ENCODE results near the gene NLGN1.
"Not testable (repeated sequence)": the region's sequence is repeated elsewhere in the genome, so short reads cannot be mapped to it uniquely, and the experiment has no call there.

Gene NLGN1

DNA sequence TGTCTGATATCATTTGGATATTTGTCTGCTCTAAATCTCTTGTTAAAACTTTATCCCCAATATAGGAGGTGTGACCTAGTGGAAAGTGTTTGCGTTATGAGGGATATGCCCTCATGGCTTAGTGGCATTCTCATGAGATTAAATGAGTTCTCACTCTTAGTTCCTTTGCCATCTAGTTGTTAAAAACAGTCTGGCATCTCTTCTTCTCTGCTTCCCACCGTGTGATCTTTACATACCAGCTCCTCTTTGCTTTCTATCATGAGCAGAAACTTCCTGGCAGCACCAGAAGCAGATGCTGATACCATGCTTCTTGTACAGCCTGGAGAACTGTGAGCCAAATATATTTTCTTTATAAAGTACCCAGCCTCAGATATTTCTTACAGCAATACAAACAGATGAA lies 33.0 kb downstream of the NLGN1 start:
- no peak for DNase-seq

DNA sequence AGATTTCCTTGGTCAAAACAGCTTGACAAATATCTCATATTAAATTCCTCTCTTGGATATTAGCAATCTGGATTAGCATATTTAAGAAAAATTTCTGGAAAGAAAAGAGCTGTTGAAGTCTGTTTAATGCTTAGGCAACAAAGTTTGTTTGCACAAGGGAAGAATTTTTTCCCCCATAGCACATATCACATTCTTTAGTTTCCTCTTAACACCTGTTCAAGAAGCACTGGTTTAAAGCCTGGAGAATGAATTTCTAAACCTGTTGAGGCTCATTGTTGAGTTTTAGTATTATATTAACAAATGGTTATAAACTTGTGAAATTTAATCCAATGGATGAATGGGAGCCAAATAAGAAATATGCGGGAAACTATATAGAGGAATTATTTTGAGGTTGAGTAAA lies 41.5 kb downstream of the NLGN1 start:
- no peak for DNase-seq

DNA sequence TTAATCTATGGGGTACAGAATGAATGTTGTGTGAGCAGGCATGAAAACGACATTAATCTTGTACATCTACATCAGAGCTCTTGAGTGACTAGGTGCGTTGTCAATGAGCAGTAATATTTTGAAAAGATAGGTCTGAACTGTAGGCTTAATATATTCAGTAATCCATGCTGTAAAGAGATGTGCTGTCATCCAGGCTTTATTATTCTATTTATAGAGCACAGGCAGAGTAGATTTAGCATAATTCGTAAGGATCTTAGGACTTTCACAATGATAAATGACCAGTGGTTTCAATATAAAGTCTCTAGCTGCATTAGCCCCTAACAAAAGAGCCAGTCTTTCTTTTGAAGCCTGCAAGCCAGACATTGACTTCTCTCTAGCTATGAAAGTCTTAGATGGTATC lies 43.0 kb downstream of the NLGN1 start:
- no peak for DNase-seq

DNA sequence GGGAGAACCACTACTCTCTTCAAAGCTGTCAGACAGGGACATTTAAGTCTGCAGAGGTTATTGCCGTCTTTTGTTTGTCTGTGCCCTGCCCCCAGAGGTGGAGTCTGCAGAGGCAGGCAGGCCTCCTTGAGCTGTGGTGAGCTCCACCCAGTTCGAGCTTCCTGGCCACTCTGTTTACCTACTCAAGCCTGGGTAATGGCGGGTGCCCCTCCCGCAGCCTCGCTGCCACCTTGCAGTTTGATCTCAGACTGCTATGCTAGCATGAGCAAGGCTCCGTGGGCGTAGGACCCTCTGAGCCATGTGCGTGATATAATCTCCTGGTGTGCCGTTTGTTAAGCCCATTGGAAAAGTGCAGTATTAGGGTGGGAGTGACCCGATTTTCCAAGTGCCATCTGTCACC lies 54.0 kb downstream of the NLGN1 start:
- not testable (repeated sequence) for DNase-seq

DNA sequence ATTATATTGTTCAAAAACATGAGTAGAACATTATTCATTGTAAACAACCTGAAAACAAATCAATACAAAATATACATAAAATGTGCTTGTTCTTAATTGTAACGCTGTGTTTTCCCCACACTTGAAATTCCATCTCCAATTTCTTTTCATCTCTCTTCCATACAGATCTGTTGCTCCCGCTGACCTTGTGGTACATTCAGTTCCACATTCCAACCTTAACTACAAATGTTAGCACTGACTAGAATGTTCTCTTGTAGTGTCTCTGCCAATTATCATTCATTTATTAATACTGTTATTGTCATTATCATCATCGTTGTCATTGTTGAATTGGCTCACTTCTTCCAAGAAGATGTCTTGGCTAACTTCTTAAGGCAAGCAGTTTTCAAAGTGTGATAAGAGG lies 65.7 kb downstream of the NLGN1 start:
- DNase-seq: no peak

DNA sequence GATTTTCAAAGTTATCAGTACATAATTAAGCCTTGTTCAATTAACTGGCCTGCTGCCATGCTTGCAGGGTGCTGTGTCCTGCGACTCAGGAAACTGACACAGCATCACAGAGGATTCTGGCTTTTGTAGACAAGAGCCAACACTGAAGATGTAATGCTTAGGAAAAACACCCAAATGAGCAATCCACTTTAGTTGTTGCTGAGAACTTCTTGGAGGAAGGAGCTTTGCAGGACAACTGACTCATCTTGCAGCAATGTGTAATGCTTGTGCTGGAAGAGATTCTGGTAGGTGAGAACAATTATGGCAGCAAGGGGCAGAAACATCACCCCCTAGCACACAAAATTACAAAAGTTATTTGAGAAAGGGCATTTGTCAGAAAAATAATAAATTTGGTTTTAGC lies 67.6 kb downstream of the NLGN1 start:
- DNase-seq: no peak

DNA sequence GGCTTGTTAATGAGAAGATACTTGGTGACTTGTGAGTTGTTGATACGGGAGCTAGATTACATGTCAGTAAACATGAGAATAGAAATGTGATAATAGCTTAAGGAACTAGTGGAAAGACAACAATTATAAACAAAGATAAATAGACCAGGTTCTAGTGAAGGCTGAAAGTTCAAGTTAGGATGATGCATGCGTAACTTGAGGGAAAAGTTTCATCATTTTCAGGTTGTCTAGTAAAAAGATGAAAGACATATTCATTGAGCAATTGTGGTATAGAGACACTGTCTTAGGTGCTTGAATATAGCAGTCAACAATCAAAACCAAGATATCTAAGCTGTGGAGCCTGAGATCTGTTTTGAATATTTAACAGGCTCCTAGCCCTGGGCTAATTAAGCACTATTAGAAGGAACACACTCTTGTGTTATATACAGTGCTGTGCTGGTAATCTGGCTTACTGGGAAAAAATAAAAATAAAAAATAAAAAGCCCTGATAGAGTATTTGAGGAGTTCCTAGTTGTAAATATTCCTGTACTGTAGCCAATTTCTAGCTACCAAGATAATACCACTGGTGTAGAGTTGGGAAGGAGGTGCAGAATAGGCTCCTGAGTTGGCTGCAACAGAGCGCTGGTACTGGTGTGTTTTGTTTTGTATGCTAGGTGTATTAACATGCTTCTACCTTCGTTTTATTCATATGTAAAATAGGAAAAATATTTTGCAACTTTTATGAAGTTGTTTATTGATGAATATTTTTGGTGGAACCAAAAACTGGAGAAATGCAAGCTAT lies 68.5 kb downstream of the NLGN1 start:
- no peak for DNase-seq

DNA sequence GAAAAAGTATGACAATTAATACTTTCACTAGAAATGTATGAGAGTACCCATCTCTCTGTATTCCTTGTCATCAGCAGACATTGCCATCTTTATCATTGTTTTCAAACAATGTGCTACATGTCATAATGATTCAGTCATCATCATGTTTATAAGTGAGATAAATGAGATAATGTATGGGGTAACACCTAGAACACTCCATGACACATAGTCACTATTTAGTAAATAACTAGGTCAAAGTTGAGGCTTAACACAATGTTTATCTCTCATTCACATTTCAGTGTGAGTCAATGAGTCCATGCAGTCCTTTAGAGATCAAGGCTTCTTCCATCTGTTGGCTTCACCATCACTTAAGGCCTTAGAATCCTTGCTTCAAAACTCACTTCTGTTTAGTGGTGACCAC lies 70.0 kb downstream of the NLGN1 start:
- no peak for DNase-seq

DNA sequence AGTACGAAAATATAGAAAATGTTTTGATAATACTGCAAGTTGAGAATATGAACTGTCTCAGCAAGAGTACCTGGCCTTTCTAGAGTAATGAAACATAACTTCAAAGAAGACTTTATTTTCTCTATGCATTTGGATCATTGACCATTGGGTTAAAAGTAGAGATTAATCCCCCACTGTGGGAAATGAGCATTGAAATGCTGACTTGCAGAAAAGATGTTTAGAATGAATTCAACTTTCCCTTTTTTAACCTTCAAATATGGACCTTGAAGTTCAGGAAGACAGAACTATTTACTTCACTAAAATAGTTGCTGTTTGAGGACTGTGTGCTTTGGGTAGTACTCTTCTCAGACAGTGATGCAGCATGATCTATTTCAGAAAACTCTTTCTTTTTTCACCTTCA lies 75.7 kb downstream of the NLGN1 start:
- DNase-seq: no peak

DNA sequence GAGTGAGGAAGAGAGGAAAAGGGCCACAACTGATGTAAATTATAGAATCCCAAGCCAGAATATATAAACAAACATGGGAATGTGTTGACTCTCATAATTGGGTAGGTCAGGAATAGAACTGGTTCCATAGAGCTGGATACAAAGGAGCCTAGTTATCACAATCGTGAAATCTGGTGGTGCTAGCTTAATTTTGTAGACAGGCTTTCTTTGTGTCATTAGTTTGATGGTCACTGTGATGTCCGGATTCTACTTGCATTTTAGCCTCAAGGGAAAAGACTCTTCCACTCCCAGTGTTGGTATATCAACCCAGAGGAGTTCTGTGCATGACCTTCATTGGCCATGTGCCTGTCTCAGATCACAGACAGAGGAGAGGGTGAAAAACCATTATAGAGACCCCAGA lies 81.8 kb downstream of the NLGN1 start:
- no peak for DNase-seq

DNA sequence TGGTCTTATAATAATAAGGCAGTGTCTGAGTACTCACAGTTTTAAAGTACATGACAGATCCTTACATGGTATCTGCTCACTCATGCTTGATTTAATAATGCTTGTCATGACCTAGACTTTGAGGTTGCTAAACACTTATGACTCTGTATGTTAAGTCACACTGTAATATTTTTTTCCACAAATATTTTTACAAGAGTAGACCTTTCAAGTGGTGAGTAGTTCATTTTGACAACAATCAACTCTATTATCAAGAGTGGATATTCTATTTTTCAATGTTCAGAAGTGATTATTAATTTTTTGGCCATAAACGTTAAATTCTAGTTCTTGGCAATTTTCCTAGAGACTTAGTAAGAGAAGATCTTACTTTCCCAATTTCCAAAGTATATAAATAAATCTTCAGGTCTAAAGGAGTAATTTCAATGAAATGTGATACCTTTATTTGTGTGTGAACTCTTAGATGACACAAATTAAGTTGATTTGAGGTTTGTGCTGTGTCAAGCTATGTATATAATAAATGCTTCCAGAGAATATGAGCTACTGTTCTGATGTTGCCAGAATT lies 104.5 kb downstream of the NLGN1 start:
- no peak for DNase-seq

DNA sequence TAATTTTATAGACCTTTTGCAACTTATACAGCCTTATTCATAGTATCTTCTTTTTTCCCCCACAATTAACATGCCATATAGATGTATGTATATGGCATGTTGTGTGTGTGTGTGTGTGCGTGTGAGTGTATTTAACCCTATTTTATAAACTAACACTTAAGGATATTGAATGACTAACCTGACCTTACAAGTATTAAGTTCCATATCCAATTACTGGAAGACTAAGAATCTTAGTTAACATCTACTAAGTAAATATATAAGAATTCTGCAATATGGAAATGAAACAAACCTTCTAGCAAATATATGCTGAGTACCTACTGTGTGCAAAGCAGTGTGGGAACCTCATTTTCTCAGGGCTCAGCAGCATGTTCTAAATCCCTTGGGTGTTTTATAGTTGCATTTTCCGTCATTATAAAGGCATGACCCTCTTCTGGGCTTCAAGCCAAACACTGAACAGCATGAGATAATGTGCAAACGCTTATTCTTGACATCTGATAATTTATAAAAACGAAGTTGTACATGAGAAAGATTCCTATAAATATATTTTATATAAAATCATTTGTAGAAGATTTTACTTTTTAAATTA lies 105.5 kb downstream of the NLGN1 start:
- DNase-seq: peak; percentile 66

DNA sequence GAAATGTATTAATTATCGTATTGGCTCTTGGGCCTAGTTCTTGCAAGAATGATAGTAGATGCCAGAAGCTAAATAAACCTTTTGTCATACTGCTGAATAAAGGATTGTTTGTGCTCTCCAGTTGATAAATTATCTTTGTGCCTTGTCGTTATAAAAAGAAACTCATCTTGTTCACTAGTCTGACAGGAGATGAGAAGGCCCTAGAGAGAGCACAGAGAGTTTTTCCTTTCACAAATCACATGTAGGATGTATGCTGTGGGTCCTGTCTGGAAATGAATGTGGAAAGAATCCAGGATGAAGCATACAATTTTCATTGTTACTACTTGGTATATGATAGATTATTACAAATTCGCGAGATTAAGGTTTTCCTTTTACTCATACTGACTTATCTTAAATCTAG lies 113.0 kb downstream of the NLGN1 start:
- DNase-seq: no peak

DNA sequence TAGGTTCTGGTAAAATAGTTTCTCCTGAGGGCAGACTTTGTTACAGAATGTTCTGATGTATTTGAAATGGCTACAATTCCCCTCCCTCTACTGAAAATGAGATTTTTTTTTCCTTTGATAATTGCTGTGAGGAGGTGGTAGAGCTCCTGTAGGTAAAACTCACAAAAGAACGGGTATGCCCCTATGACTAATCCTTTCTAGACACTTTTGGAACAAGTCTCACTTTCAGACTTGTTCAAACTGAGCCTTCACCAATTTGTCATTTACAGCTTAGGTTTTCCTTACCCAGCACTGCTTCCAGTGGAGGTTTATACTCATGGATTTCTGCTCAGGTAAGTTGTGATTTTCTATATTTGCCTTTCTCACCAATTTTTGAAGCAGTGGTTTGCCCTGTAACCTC lies 115.6 kb downstream of the NLGN1 start:
- no peak for DNase-seq

DNA sequence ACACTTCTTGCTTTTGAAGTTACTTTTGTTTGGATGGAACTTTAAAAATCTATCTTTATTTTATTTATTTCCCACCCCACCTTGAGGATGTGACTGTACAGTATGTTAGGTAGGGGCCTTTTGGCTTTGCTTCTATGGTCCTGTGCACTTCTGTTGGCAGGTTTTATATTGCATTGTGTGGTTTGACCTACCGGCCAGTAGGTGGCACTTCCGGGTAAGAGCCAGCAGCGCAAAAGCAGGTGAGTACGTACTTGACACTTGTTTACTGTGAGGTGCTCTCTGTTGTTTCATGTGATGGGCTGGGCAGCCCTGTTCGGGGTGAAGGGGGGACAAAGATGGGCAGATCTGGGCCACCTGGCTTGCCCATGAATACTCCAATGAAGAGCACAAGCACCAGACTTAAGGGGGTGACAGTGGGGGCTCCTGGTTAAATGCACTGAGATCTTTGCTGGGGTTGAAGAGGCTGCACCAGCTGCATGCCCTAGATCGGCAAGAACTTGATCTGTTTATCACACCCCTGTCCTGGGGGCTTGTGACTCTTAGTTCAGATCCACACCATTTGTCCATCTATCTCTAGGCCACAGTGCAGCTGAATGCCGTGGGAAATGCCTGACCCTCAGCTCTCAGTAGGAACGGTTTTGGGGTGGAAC lies 131.6 kb downstream of the NLGN1 start:
- no peak for DNase-seq

DNA sequence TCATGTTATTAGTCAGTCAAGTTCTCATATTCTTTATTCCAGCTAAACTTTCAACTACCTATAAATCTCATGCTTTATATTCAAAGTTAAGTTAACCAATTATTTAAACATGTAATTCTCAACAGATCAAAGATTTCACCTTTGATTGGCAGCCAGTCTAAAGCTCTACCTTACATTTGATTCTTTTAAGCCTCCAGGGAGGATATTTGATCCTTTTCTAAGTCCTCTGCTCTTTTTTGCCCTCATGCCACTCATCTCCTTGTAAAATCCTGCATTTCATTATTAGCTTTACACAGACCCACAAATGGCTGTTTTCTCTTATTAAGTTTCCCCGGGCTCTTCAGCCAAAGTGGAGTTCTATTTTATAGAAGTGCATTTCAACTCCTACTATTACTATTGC lies 134.1 kb downstream of the NLGN1 start:
- DNase-seq: no peak

DNA sequence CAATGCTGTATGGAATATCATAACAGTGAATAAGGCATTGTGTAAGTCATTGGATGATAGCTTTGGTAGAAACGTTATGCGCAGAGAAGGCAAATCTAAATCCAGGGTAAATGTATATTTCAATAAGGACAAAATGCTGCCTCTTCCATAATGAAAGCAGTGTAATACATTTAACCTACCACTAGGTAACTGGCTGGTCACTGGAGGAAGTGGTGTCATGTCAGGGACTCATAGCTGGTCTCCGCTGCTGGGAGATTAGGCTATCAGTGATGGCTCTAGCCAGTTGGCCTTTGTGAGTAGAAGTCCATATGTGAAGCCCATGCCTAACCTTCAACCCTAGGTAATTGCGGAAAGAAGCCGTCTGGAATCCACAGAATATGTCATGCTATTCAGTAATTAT lies 140.9 kb downstream of the NLGN1 start:
- no peak for DNase-seq

DNA sequence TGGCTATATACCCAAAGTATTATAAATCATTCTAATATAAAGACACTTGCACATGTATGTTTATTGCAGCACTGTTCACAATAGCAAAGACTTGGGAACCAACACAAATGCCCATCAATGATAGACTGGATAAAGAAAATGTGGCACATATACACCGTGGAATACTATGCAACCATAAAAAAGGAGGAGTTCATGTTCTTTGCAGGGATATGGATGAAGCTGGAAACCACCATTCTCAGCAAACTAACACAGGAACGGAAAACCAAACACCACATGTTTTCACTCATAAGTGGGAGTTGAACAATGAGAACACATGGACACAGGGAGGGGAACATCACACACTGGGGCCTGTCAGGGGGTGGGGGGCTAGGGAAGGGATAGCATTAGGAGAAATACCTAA lies 148.0 kb downstream of the NLGN1 start:
- DNase-seq: not testable (repeated sequence)

DNA sequence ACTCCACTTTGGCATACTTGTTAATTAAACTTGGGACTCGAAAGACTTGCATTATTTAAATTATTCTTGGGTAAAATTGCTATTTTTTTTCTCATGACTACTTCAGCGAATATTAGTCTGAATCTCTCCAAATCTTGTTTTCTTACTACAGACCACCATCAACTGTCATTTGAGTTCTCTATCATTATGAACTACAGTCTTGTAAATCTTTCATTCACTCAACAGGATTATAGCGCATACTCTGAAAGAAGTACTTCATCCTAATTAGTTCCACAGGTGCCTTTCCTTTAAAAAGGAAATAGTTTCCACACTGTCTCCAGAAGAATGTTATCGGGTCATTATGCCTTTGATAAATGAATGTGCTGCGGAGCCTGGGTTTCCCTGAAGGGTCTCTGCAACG lies 149.5 kb downstream of the NLGN1 start:
- DNase-seq: no peak

DNA sequence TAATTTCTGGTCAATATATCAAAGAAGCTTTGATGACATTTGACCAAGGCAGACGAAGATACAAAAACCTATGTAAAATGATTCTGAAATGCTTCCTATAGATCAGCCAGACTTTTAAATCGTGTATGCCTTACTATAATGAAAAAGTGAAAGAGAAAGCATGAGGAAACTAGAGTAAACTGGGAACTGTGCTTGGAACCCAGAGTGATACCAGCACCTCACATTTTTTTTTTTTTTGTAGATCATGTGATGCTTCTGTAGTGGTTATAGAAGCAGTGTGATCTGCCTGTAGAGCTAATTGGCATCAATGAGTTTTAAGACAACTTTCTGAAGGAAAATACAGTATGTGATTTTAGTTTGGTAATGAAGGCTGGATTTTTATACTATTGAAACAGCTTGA lies 150.7 kb downstream of the NLGN1 start:
- DNase-seq: no peak

DNA sequence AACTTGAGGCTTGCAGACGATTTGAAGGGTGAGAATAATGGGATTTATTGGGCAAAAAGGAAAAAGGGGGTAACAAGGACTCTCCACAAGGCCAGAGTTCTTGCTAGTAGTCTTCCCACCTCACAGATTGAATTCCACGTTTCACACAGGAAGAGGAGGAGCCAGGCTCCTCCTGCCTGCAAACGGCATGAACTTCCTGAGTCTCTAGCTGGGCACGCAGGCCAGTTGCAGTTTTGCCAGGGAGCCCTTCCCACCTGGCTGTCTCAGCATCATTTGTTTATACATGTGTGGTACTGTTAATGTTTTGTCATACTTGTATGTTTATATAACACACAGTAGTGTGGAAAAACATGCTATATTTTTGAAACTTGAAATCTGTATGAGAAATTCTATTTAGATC lies 155.0 kb downstream of the NLGN1 start:
- DNase-seq: no peak

DNA sequence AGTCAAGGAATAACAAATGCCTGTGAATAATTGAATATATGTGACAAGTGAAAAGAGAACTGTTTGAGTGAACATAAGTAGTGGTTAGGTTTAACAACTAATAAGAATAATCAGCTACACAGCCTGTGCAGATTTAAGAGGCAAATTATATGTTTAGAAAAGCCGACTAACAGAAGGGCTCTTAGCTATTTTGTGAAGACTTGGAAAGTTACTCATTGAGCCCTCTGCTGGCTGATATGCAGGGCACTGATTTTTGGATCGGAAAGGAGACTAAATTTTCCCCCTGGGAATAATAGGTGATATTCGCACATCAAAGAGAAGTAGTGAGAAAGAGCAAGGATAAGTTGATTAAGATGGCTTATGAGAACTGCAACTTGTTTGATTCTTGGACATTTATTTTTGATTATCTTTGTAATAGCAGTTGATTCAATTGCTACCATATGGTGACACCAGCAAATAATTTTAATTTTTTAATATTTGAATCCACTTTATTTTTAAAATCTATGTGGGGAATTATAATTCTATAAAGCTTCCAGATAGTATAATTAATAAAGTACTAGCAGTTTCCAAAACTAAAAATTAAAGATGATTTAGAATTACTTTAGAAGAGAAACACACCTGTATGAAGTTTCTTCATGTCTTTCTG lies 156.2 kb downstream of the NLGN1 start:
- DNase-seq: peak; percentile 7

DNA sequence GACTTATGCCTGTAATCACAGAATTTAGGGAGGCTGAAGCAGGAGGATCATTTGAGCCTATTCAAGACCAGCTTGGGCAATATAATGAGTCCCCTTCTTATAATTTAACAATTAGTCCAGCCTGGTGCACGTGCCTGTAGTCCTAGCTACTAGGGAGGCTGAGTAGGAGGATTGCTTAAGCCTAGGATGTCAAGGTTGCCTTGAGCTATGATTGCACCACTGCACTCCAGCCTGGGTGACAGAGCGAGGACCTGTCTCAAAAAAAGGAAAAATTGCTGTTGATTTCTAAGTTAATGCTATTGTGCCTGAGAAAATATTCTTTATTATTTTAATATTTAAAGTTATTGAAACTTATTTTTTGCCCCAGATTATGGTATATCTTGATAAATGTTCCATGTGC lies 159.0 kb downstream of the NLGN1 start:
- DNase-seq: no peak

DNA sequence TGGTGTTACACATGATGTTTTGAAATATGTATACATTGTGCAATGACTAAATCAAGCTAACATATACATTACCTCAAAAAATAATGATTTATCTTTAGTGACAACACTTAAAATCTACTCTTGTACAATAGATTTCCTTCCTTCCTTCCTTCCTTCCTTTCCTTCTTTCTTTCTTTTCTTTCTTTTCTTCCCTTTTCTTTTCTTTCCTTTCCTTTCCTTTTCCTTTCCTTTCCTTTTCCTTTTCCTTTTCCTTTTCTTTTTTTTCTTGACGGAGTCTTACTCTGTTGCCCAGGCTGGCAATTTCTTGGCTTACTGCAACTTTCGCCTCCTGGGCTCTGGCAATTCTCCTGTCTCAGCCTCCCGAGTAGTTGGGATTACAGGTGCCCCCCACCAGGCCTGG lies 170.5 kb downstream of the NLGN1 start:
- DNase-seq: no peak
